H9 (cell line): ENCODE data around the gene AFAP1. TPM values are rescaled to one million over a fixed set of nuclear protein-coding genes. Genes with fewer than 3 reads are reported as not detected.

Experiments
- DNase-seq: peaks from one replicate; pipeline ENCODE4 v3.0.0-alpha.2; 2017
- H2AFZ ChIP-seq: one replicate; pipeline ENCODE4 v1.6.1; 2013; ENCODE audit warnings: mild to moderate bottlenecking, low read length, control low read depth, moderate library complexity
- H2AK5ac ChIP-seq: 2 replicates; pipeline ENCODE4 v1.6.1; 2013; ENCODE audit warnings: low read length, control low read depth, mixed read lengths; ENCODE audit not compliant: insufficient read length
- H2BK120ac ChIP-seq: one replicate; pipeline ENCODE4 v1.6.1; 2013; ENCODE audit warnings: low read depth, mild to moderate bottlenecking, low read length, control low read depth, inconsistent platforms; ENCODE audit not compliant: poor library complexity, severe bottlenecking
- H2BK12ac ChIP-seq: 2 replicates; pipeline ENCODE4 v1.6.1; 2013; ENCODE audit warnings: low read length, control low read depth, mixed read lengths, low read depth; ENCODE audit not compliant: insufficient read length
- H2BK15ac ChIP-seq: 2 replicates; pipeline ENCODE4 v1.6.1; 2013; ENCODE audit warnings: low read depth, low read length, control low read depth
- H2BK20ac ChIP-seq: one replicate; pipeline ENCODE4 v1.6.1; 2013; ENCODE audit warnings: low read depth, mild to moderate bottlenecking, low read length, control low read depth, inconsistent platforms; ENCODE audit not compliant: poor library complexity, severe bottlenecking
- H2BK5ac ChIP-seq: 2 replicates; pipeline ENCODE4 v1.6.1; 2013; ENCODE audit warnings: low read length, control low read depth, mixed read lengths; ENCODE audit not compliant: insufficient read length
- H3K14ac ChIP-seq: 2 replicates; pipeline ENCODE4 v1.6.1; 2013; ENCODE audit warnings: low read length, control low read depth; ENCODE audit not compliant: insufficient read depth
- H3K18ac ChIP-seq: 2 replicates; pipeline ENCODE4 v1.6.1; 2013; ENCODE audit warnings: low read depth, mild to moderate bottlenecking, mixed read lengths, low read length, control low read depth; ENCODE audit not compliant: insufficient read length
- H3K23ac ChIP-seq: 2 replicates; pipeline ENCODE4 v1.6.1; 2013; ENCODE audit warnings: low read length, control low read depth, mixed read lengths, low read depth; ENCODE audit not compliant: insufficient read length
- H3K23me2 ChIP-seq: 2 replicates; pipeline ENCODE4 v1.6.1; 2013; ENCODE audit warnings: low read depth, mild to moderate bottlenecking, mixed read lengths, low read length, control low read depth; ENCODE audit not compliant: insufficient read length, poor library complexity, severe bottlenecking
- H3K27ac ChIP-seq: 2 replicates; pipeline ENCODE4 v1.5.1; 2013; ENCODE audit warnings: low read length, control low read depth, mixed read lengths, low read depth; ENCODE audit not compliant: insufficient read length
- H3K27me3 ChIP-seq: 2 replicates; pipeline ENCODE4 v1.6.1; 2013; ENCODE audit warnings: low read length, control low read depth, inconsistent platforms; ENCODE audit not compliant: insufficient read depth
- H3K4ac ChIP-seq: 2 replicates; pipeline ENCODE4 v1.6.1; 2013; ENCODE audit warnings: low read depth, mild to moderate bottlenecking, control low read depth, inconsistent platforms, low read length, moderate library complexity
- H3K4me1 ChIP-seq: 2 replicates; pipeline ENCODE4 v1.6.1; 2013; ENCODE audit warnings: low read length, control low read depth, inconsistent platforms; ENCODE audit not compliant: insufficient read depth
- H3K4me2 ChIP-seq: 2 replicates; pipeline ENCODE4 v1.6.1; 2013; ENCODE audit warnings: low read length, control low read depth, mixed read lengths; ENCODE audit not compliant: insufficient read length, insufficient read depth
- H3K56ac ChIP-seq: 2 replicates; pipeline ENCODE4 v1.6.1; 2013; ENCODE audit warnings: low read depth, mild to moderate bottlenecking, mixed read lengths, low read length, control low read depth; ENCODE audit not compliant: insufficient read length
- H3K79me1 ChIP-seq: 2 replicates; pipeline ENCODE4 v1.6.1; 2013; ENCODE audit warnings: low read depth, mild to moderate bottlenecking, moderate library complexity, low read length, control low read depth, inconsistent platforms; ENCODE audit not compliant: insufficient read depth, poor library complexity, severe bottlenecking
- H3K79me2 ChIP-seq: 2 replicates; pipeline ENCODE4 v1.6.1; 2013; ENCODE audit warnings: low read length, control low read depth, inconsistent platforms; ENCODE audit not compliant: insufficient read depth
- H3K9ac ChIP-seq: 2 replicates; pipeline ENCODE4 v1.6.1; 2013; ENCODE audit warnings: low read length, control low read depth, mixed read lengths; ENCODE audit not compliant: insufficient read length; ENCODE audit errors: extremely low read depth
- H3K9me3 ChIP-seq: one replicate; pipeline ENCODE4 v1.6.1; 2013; ENCODE audit warnings: low read depth, low read length, inconsistent platforms; ENCODE audit not compliant: control insufficient read depth
- H3T11ph ChIP-seq: one replicate; pipeline ENCODE4 v1.6.1; 2013; ENCODE audit warnings: mild to moderate bottlenecking, low read length, control low read depth, inconsistent platforms
- H4K20me1 ChIP-seq: one replicate; pipeline ENCODE4 v1.6.1; 2013; ENCODE audit not compliant: control insufficient read depth, insufficient read length, insufficient read depth
- H4K5ac ChIP-seq: 2 replicates; pipeline ENCODE4 v1.6.1; 2013; ENCODE audit warnings: low read depth, mild to moderate bottlenecking, mixed read lengths, low read length, control low read depth; ENCODE audit not compliant: insufficient read length
- H4K8ac ChIP-seq: replicated peaks from 2 replicates; pipeline ENCODE4 v1.6.1; 2013; ENCODE audit warnings: low read length, control low read depth, mixed read lengths, low read depth; ENCODE audit not compliant: insufficient read length
- H4K91ac ChIP-seq: 2 replicates; pipeline ENCODE4 v1.6.1; 2013; ENCODE audit warnings: low read depth, mild to moderate bottlenecking, moderate library complexity, mixed read lengths, low read length, control low read depth; ENCODE audit not compliant: insufficient read length
- H3K27ac Mint-ChIP-seq, 3 experiments: 2 replicates in 2 of 3; 3 replicates in 1 of 3; pipeline ENCODE4 v1.8.0; 2020 to 2021; ENCODE audit warnings: mixed read lengths in 3 of 3, mild to moderate bottlenecking in 1 of 3, moderate library complexity in 1 of 3
- H3K27me3 Mint-ChIP-seq: 2 replicates; pipeline ENCODE4 v1.8.0; 2021; ENCODE audit warnings: low read depth, mild to moderate bottlenecking, moderate library complexity, mixed read lengths
- H3K36me3 Mint-ChIP-seq, 3 experiments: 2 replicates in 2 of 3; 3 replicates in 1 of 3; pipeline ENCODE4 v1.8.0; 2020 to 2021; ENCODE audit warnings: low read depth in 3 of 3, mixed read lengths in 3 of 3; ENCODE audit not compliant: insufficient read depth in 1 of 3
- H3K4me1 Mint-ChIP-seq, 2 experiments: 2 replicates each; pipeline ENCODE4 v1.8.0; 2020; ENCODE audit warnings: mixed read lengths in 2 of 2
- H3K4me3 Mint-ChIP-seq, 2 experiments: 2 replicates in 1 of 2; 3 replicates in 1 of 2; pipeline ENCODE4 v1.8.0; 2020 to 2021; ENCODE audit warnings: mild to moderate bottlenecking in 2 of 2, mixed read lengths in 2 of 2, moderate library complexity in 1 of 2
- H3K9me3 Mint-ChIP-seq, 2 experiments: 2 replicates in 1 of 2; 3 replicates in 1 of 2; pipeline ENCODE4 v1.8.0; 2020; ENCODE audit warnings: mild to moderate bottlenecking in 2 of 2, mixed read lengths in 2 of 2, moderate library complexity in 1 of 2
- CTCF ChIP-seq: fragments of 200-600 bp; sonication (generic); conservative IDR thresholded peaks from 3 replicates; pipeline ENCODE4 v1.8.0; 2021; ENCODE audit warnings: antibody characterized with exemption, mild to moderate bottlenecking
- WGBS: extraction: QIAGEN DNeasy Blood & Tissue Kit; methylation state at CpG from one replicate; pipeline ENCODE4 v1.1.7; 2013; ENCODE audit warnings: missing lambda C conversion rate, low lambda C conversion rate, mixed read lengths; ENCODE audit not compliant: insufficient read length; ENCODE audit errors: extremely low coverage; 5-methylcytosine and 5-hydroxymethylcytosine counted together
- total RNA-seq: library from RNA; stranded (reverse); gene quantifications from 2 replicates; pipeline ENCODE4 v1.2.1, GENCODE V29; 2021

The AFAP1 gene
- total RNA-seq, 1 experiment from 2014 or later = 6.5 TPM

GRCh38 chr4:7723625-7724024 lies 216.0 kb downstream of the AFAP1 start:
- no peak overlapping the region for H3K4me3 Mint-ChIP-seq
- Histone ChIP-seq H3K4me2 (no peak overlapping the region), H2BK20ac (no peak overlapping the region), H3K79me2 (no peaks in the 10 kb centered on the region), H2AFZ (no peak overlapping the region), H3K18ac (no peak overlapping the region), H3K9me3 (no peaks in the 10 kb centered on the region), H2BK5ac (no peak overlapping the region), H4K5ac (no peak overlapping the region), H2BK15ac (no peak overlapping the region), H3K23me2 (no peaks in the 10 kb centered on the region), H4K20me1 (no peaks in the 10 kb centered on the region), H2AK5ac (no peak overlapping the region), H2BK120ac (no peak overlapping the region), H4K91ac (no peak overlapping the region), H3K23ac (no peak overlapping the region), H2BK12ac (no peak overlapping the region), H3K4me1 (no peaks in the 10 kb centered on the region), H3K27me3 (0 out of 2 replicates have a peak, but pooled peaks cover 3% of the 10 kb centered on the region), H3T11ph (no peak overlapping the region), H3K27ac (no peak overlapping the region), H3K4ac (no peak overlapping the region), H3K79me1 (no peaks in the 10 kb centered on the region), H3K14ac (no peak overlapping the region), H3K56ac (no peak overlapping the region), H3K9ac (no peak overlapping the region), H4K8ac (no peak overlapping the region)
- peaks cover 8 to 9% of the 10 kb centered on the region in 2 experiments; a peak in 4 of 5 replicates for H3K9me3 Mint-ChIP-seq
- peaks cover 0 to 8% (median 3%) of the 10 kb centered on the region in 3 experiments; a peak in 2 of 7 replicates for H3K36me3 Mint-ChIP-seq
- H3K27me3 Mint-ChIP-seq = peaks cover 21% of the 10 kb centered on the region
- no peak for DNase-seq
- WGBS = no CpG with 5 or more reads among the region's 16 CpGs
- peaks cover 9% of the 10 kb centered on the region in 2 experiments; a peak in 3 of 4 replicates for H3K4me1 Mint-ChIP-seq
- no peak for TF ChIP-seq CTCF
- no peak overlapping the region for H3K27ac Mint-ChIP-seq
